K562 (cell line): ENCODE data around the gene FANCI. TPM values are rescaled to one million over a fixed set of nuclear protein-coding genes. Genes with fewer than 3 reads are reported as not detected.

ENCODE experiments used
- ATAC-seq: fragments of 200-7000 bp; cut with Tn5 transposase; 3 replicates; pipeline ENCODE4 v1.9.1; 2020; ENCODE audit warnings: moderate library complexity
- BruUV-seq: library from RNA; stranded (reverse); fragments of 400-500 nt; replicated peaks from 2 replicates; lab custom pipeline; 2021; lab: Mats Ljungman, UMichigan
- CTCF ChIA-PET: fragments of 300-600 bp; formaldehyde crosslinking; extraction: SDS; loops from one replicate; lab custom pipeline; 2021; ENCODE audit warnings: low intra/inter-chr PET ratio; lab: Yijun Ruan, JAX
- POLR2A ChIA-PET: fragments of 300-600, 350-650 bp; sonication (Branson Sonifier 250); formaldehyde crosslinking; extraction: SDS; loops from one replicate; lab custom pipeline; 2021; ENCODE audit warnings: antibody characterized with exemption, inconsistent platforms; lab: Yijun Ruan, JAX
- DNase-seq, 4 experiments: peaks; one replicate each; pipeline versions ENCODE4 v3.0.0 to v3.0.0-alpha.2; 2011 to 2018; ENCODE audit warnings: low spot score in 3 of 4, mixed read lengths in 3 of 4; ENCODE audit errors: extremely low read depth in 1 of 4
- FAIRE-seq: peaks from 2 replicates; lab custom pipeline; 2011; peaks lifted over from hg19 to GRCh38; lab: Jason Lieb, UNC
- H2AFZ ChIP-seq: 2 replicates; pipeline ENCODE4 v1.6.0; 2011; ENCODE audit warnings: low read depth, low read length, control low read depth, inconsistent platforms
- H3K27ac ChIP-seq: fragments of 200-600 bp; 3 replicates; pipeline ENCODE4 v1.8.0; 2011; ENCODE audit warnings: low read depth, mild to moderate bottlenecking, control low read depth, inconsistent platforms, low read length, moderate library complexity, mixed read lengths; ENCODE audit errors: extremely low read depth
- H3K27me3 ChIP-seq, 2 experiments: fragments of 300-600 bp in 1 of 2; 2 replicates in 1 of 2; 3 replicates in 1 of 2; pipeline versions ENCODE4 v1.6.0 to v1.8.0; 2011; ENCODE audit warnings: inconsistent platforms in 2 of 2, low read length in 2 of 2, mild to moderate bottlenecking in 1 of 2, mixed read lengths in 1 of 2, moderate library complexity in 1 of 2; ENCODE audit not compliant: control insufficient read depth in 2 of 2, insufficient read depth in 2 of 2
- H3K36me3 ChIP-seq: fragments of 300-600 bp; 3 replicates; pipeline ENCODE4 v1.8.0; 2011; ENCODE audit warnings: mild to moderate bottlenecking, low read length, inconsistent platforms; ENCODE audit not compliant: control insufficient read depth, insufficient read depth
- H3K4me1 ChIP-seq, 2 experiments: fragments of 200-600 bp in 1 of 2; replicated peaks in 1 of 2; 2 replicates in 1 of 2; 3 replicates in 1 of 2; pipeline versions ENCODE4 v1.5.1 to v1.8.0; 2011; ENCODE audit warnings: inconsistent platforms in 2 of 2, low read length in 2 of 2, mild to moderate bottlenecking in 1 of 2, mixed read lengths in 1 of 2, moderate library complexity in 1 of 2; ENCODE audit not compliant: control insufficient read depth in 2 of 2, insufficient read depth in 2 of 2
- H3K4me2 ChIP-seq: 2 replicates; pipeline ENCODE4 v1.6.1; 2011; ENCODE audit warnings: low read length, control low read depth, inconsistent platforms, mixed read lengths; ENCODE audit not compliant: insufficient read depth
- H3K4me3 ChIP-seq: fragments of 200-600 bp; sonication (generic), shearing (Covaris generic); 2 replicates; pipeline ENCODE4 v1.5.1; 2016; ENCODE audit warnings: control low read depth, inconsistent platforms
- H3K79me2 ChIP-seq: fragments of 200-600 bp; 3 replicates; pipeline ENCODE4 v1.8.0; 2011; ENCODE audit warnings: low read length, inconsistent platforms; ENCODE audit not compliant: control insufficient read depth, insufficient read depth
- H3K9ac ChIP-seq, 2 experiments: 2 replicates each; pipeline versions ENCODE4 v1.6.0 to v1.6.1; 2011; ENCODE audit warnings: low read depth in 2 of 2, low read length in 2 of 2, control low read depth in 1 of 2, inconsistent platforms in 1 of 2, mild to moderate bottlenecking in 1 of 2, mixed read lengths in 1 of 2; ENCODE audit not compliant: insufficient read depth in 1 of 2
- H3K9me1 ChIP-seq: one replicate; pipeline ENCODE4 v1.6.0; 2011; ENCODE audit warnings: inconsistent platforms, mild to moderate bottlenecking, low read length, moderate library complexity; ENCODE audit not compliant: control insufficient read depth, insufficient read depth
- H3K9me3 ChIP-seq: replicated peaks from 2 replicates; pipeline ENCODE4 v1.5.1; 2011; ENCODE audit warnings: low read depth, low read length, inconsistent platforms; ENCODE audit not compliant: control insufficient read depth, insufficient read depth
- H4K20me1 ChIP-seq: replicated peaks from 2 replicates; pipeline ENCODE4 v1.6.1; 2011; ENCODE audit warnings: low read length, inconsistent platforms, mixed read lengths; ENCODE audit not compliant: control insufficient read depth, insufficient read depth
- CBX1 ChIP-seq: sonication (generic); IDR thresholded peaks from 2 replicates; pipeline ENCODE4 v1.6.1; 2016; ENCODE audit warnings: antibody characterized with exemption, low read depth, mild to moderate bottlenecking
- HDAC3 ChIP-seq: fragments of 450-650 bp; IDR thresholded peaks from 2 replicates; pipeline ENCODE4 v1.6.1; 2018; ENCODE audit warnings: borderline replicate concordance, mild to moderate bottlenecking, moderate library complexity; ENCODE audit not compliant: partially characterized antibody
- NFE2L1 ChIP-seq: fragments of 450-650 bp; IDR thresholded peaks from 2 replicates; pipeline ENCODE4 v1.6.1; 2016; ENCODE audit warnings: missing genetic modification characterization, low read depth, mild to moderate bottlenecking, missing compliant biosample characterization, moderate library complexity, borderline replicate concordance
- RAD21 ChIP-seq, 2 experiments: fragments of 250-450 bp in 1 of 2; fragments of 450-650 bp in 1 of 2; sonication (Bioruptor Pico) in 1 of 2; formaldehyde crosslinking in 1 of 2; IDR thresholded peaks in 1 of 2; conservative IDR thresholded peaks in 1 of 2; 2 replicates each; pipeline versions ENCODE4 v1.4.0 to v1.8.0; 2020 to 2022; ENCODE audit warnings: mild to moderate bottlenecking in 2 of 2, moderate library complexity in 1 of 2
- SRF ChIP-seq, 2 experiments: fragments of 250-450, 450-650 bp in 1 of 2; sonication (Bioruptor Pico) in 1 of 2; sonication (generic) in 1 of 2; formaldehyde crosslinking; IDR thresholded peaks; 2 replicates each; pipeline versions ENCODE4 v1.5.0 to v1.5.1; 2020 to 2022; ENCODE audit warnings: mild to moderate bottlenecking in 1 of 2, missing genetic modification reagents in 1 of 2
- ZNF740 ChIP-seq, 3 experiments: fragments of 200-800 bp in 1 of 3; sonication (Bioruptor generic) in 1 of 3; sonication (generic) in 1 of 3; formaldehyde crosslinking in 1 of 3; IDR thresholded peaks; 2 replicates each; pipeline versions ENCODE4 v1.6.1 to v1.8.0; 2016 to 2022; ENCODE audit warnings: mild to moderate bottlenecking in 2 of 3, missing compliant biosample characterization in 2 of 3, missing genetic modification characterization in 2 of 3, missing genetic modification reagents in 1 of 3
- ZNF778 ChIP-seq: fragments of 450-650 bp; formaldehyde crosslinking; IDR thresholded peaks from 2 replicates; pipeline ENCODE4 v1.4.0; 2020; ENCODE audit warnings: mild to moderate bottlenecking, moderate library complexity
- WGBS: fragments of 100-300 bp; shearing (Covaris generic); methylation state at CpG from one replicate; pipeline ENCODE4 v1.1.6; 2016; ENCODE audit warnings: low coverage, mixed read lengths; ENCODE audit not compliant: insufficient coverage; ENCODE audit errors: missing lambda C conversion rate; 5-methylcytosine and 5-hydroxymethylcytosine counted together
- in situ Hi-C: fragments of 300-500 bp; cut with MboI; formaldehyde crosslinking; loops from 4 replicates; pipeline ENCODE4 v1.15.0; 2018; ENCODE audit warnings: inconsistent platforms, mixed read lengths
- intact Hi-C: fragments of 100-400 bp; cut with micrococcal nuclease; formaldehyde crosslinking; loops from 2 replicates; pipeline ENCODE4 v1.14.2; 2022
- polyA plus RNA-seq, 8 experiments: library from polyadenylated mRNA; depleted of rRNA in 4 of 8; stranded (reverse) in 5 of 8; unstranded in 3 of 8; fragments of >200 nt; fragmentation: Nextera tagmentation in 2 of 8; fragmentation: Illumina TruSeq in 1 of 8; extraction: Ambion mirVana in 2 of 8; extraction: Trizol in 1 of 8; gene quantifications; 2 replicates each; pipeline versions ENCODE4 v1.2.1 to v1.2.3, GENCODE V29; 2011 to 2014; ENCODE audit warnings: inconsistent platforms in 1 of 8, missing spikeins in 1 of 8
- total RNA-seq, 7 experiments: library from RNA; depleted of rRNA in 6 of 7; stranded (reverse); fragments of >200 nt in 6 of 7; fragmentation: Illumina TruSeq in 2 of 7; extraction: Trizol in 2 of 7; gene quantifications; 2 replicates each; pipeline versions ENCODE4 v1.2.1 to v1.2.3, GENCODE V29; 2011 to 2021; ENCODE audit warnings: low replicate concordance in 1 of 7
- TF ChIP-seq, protein P1 (sequence below), 3 experiments: fragments of 200-800 bp in 1 of 3; fragments of 250-450 bp in 1 of 3; fragments of 450-650 bp in 1 of 3; sonication (Bioruptor Pico) in 1 of 3; sonication (Bioruptor generic) in 1 of 3; formaldehyde crosslinking in 1 of 3; IDR thresholded peaks; 2 replicates each; pipeline versions ENCODE4 v1.6.1 to v1.8.0; 2016 to 2022; ENCODE audit warnings: mild to moderate bottlenecking in 2 of 3, missing genetic modification characterization in 2 of 3, missing compliant biosample characterization in 1 of 3, moderate library complexity in 1 of 3

Gene FANCI
- total and polyA plus RNA-seq, 9 of the 15 experiments (the other 6 are each of a cell fraction or from before 2014, with no cell fraction given), result 72.1 to 165 (median 131) TPM

DNA sequence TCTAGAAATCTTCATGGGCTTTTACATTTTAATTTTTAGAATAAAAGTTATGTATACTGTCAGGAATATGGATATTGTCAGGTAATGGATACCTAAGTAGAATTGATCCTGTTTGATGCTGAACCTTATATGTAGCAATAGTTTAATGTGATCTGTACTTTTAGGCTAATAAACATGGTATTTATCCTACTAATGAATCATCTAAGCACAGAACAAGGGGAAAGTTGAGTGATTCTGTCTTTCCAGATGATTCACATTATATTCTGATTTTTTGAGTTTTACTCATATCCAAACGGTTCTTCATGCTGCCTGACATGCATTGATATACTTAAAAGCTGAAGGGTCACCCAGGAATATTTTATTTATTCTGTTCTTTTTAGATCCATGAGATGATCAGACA is 34.5 kb downstream of the FANCI start:
- ChIA-PET POLR2A (interaction anchor here (0.8 to 1.0 kb wide), 2 partner anchors 32 to 34 kb away, joined by 3 to 4 read pairs; partner anchors contain the start of gene FANCI), CTCF (no interaction called here)
- Histone ChIP-seq H3K9ac (no peak overlapping the region), H4K20me1 (no peaks in the 10 kb centered on the region), H3K4me2 (no peak overlapping the region), H2AFZ (no peak overlapping the region), H3K27ac (no peak overlapping the region), H3K36me3 (peaks cover 88% of the 10 kb centered on the region), H3K9me1 (no peaks in the 10 kb centered on the region), H3K27me3 (no peaks in the 10 kb centered on the region), H3K79me2 (no peaks in the 10 kb centered on the region), H3K4me3 (no peak overlapping the region), H3K4me1 (no peaks in the 10 kb centered on the region), H3K9me3 (no peaks in the 10 kb centered on the region)
- DNase-seq, result no peak
- intact Hi-C loops (no loop called here), in situ Hi-C loops (no loop called here)
- no peak for ATAC-seq
- TF ChIP-seq SRF (CRISPR knock-in tag; IDR thresholded peaks at IDR 0.05) (no peak), ZNF778 (CRISPR knock-in tag) (no peak), ZNF740 (CRISPR knock-in tag; IDR thresholded peaks at IDR 0.05) (no peak), ZNF740 (tag; IDR thresholded peaks at IDR 0.05) (no peak)
- no peak for FAIRE-seq
- BruUV-seq, result no TSS peak
- 83% methylated on average over 1 of the region's 1 CpG for WGBS

- FAIRE-seq, result no peak
These were observed 38.9 kb downstream of the FANCI start for GRCh38 chr15:89282631-89283030.

More at GRCh38 chr15:89282631-89283030, 38.9 kb downstream of the FANCI start:
- Histone ChIP-seq H3K27me3 (no peaks in the 10 kb centered on the region), H3K27ac (no peak overlapping the region), H3K36me3 (peaks cover 87% of the 10 kb centered on the region), H3K9me3 (no peaks in the 10 kb centered on the region), H3K79me2 (no peaks in the 10 kb centered on the region), H3K9me1 (no peaks in the 10 kb centered on the region), H3K4me3 (no peak overlapping the region), H3K9ac (no peak overlapping the region), H3K4me1 (no peaks in the 10 kb centered on the region), H4K20me1 (no peaks in the 10 kb centered on the region), H3K4me2 (no peak overlapping the region), H2AFZ (no peak overlapping the region)
- ChIA-PET POLR2A (interaction anchor here (0.7 to 1.2 kb wide), 4 partner anchors 18 to 77 kb away, joined by 3 to 4 read pairs (median 3); partner anchors contain the start of gene FANCI), CTCF (no interaction called here)
- ATAC-seq, result no peak
- BruUV-seq, result TSS peak; percentile 22
- in situ Hi-C loops (no loop called here), intact Hi-C loops (no loop called here)
- no peak for TF ChIP-seq NFE2L1
- no peak for TF ChIP-seq CBX1
- TF ChIP-seq RAD21 (CRISPR knock-in tag; conservative IDR thresholded peaks at IDR 0.05 in 1 of 2, IDR thresholded peaks at IDR 0.05 in 1 of 2), result no peak
- no peak for TF ChIP-seq HDAC3
- TF ChIP-seq, protein P1, sequence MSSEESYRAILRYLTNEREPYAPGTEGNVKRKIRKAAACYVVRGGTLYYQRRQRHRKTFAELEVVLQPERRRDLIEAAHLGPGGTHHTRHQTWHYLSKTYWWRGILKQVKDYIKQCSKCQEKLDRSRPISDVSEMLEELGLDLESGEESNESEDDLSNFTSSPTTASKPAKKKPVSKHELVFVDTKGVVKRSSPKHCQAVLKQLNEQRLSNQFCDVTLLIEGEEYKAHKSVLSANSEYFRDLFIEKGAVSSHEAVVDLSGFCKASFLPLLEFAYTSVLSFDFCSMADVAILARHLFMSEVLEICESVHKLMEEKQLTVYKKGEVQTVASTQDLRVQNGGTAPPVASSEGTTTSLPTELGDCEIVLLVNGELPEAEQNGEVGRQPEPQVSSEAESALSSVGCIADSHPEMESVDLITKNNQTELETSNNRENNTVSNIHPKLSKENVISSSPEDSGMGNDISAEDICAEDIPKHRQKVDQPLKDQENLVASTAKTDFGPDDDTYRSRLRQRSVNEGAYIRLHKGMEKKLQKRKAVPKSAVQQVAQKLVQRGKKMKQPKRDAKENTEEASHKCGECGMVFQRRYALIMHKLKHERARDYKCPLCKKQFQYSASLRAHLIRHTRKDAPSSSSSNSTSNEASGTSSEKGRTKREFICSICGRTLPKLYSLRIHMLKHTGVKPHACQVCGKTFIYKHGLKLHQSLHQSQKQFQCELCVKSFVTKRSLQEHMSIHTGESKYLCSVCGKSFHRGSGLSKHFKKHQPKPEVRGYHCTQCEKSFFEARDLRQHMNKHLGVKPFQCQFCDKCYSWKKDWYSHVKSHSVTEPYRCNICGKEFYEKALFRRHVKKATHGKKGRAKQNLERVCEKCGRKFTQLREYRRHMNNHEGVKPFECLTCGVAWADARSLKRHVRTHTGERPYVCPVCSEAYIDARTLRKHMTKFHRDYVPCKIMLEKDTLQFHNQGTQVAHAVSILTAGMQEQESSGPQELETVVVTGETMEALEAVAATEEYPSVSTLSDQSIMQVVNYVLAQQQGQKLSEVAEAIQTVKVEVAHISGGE (CRISPR knock-in tag; IDR thresholded peaks at IDR 0.05), result no peak
- no peak for DNase-seq
- 96% methylated on average over 4 of the region's 4 CpGs for WGBS
